Chondrocyte (in vitro differentiated cells): Measurements from ENCODE around the gene OR1M1. TPM values are rescaled to one million over a fixed set of nuclear protein-coding genes. Genes with fewer than 3 reads are reported as not detected.

Experiments used
- DNase-seq: peaks from one replicate; pipeline ENCODE4 v3.0.0; 2021; ENCODE audit warnings: mixed read lengths, low spot score
- H3K27ac Mint-ChIP-seq: one replicate; pipeline ENCODE4 v1.8.0; 2021; ENCODE audit warnings: mild to moderate bottlenecking, moderate library complexity, mixed read lengths; ENCODE audit not compliant: unreplicated experiment
- H3K27me3 Mint-ChIP-seq: 2 replicates; pipeline ENCODE4 v1.8.0; 2021; ENCODE audit warnings: low read depth, mixed read lengths
- H3K36me3 Mint-ChIP-seq: 2 replicates; pipeline ENCODE4 v1.8.0; 2021; ENCODE audit warnings: low read depth, mixed read lengths
- H3K4me1 Mint-ChIP-seq: 2 replicates; pipeline ENCODE4 v1.8.0; 2021; ENCODE audit warnings: low read depth, mild to moderate bottlenecking, mixed read lengths
- H3K4me3 Mint-ChIP-seq: one replicate; pipeline ENCODE4 v1.8.0; 2021; ENCODE audit warnings: mild to moderate bottlenecking, moderate library complexity, mixed read lengths; ENCODE audit not compliant: unreplicated experiment
- H3K9me3 Mint-ChIP-seq: 2 replicates; pipeline ENCODE4 v1.8.0; 2021; ENCODE audit warnings: low read depth, mixed read lengths
- CTCF ChIP-seq: fragments of 200-600 bp; sonication (generic); IDR thresholded peaks from 2 replicates; pipeline ENCODE4 v1.5.0; 2021; ENCODE audit warnings: antibody characterized with exemption, mild to moderate bottlenecking, moderate library complexity
- long read RNA-seq: library from polyadenylated mRNA; stranded (forward); transcript quantifications from one replicate; pipeline ENCODE4 v2.0.0, GENCODE V29; 2021
- total RNA-seq: library from RNA; stranded (reverse); gene quantifications from 3 replicates; pipeline ENCODE4 v1.2.1, GENCODE V29; 2021

Gene OR1M1
- total RNA-seq: not detected in 3 replicates
- long read RNA-seq: 0 reads

DNA sequence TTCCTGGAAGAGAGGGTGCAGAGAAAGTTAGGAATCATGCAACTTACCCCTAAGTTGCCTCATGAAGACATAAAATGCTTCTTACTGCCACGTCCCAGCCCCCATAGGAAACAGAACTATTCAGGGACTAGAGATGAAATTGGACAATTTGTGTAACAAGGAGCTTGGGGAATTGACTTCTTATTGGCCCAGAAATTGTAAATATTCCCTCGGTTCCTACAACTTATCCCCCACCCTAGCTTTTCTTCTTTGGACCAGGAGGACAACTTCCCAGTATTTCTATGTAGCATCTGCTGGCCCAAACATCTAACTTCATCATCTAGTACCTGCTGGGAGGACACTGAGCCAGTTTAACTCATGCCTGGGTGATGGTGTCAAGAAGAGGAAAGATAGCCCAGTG, at the start of gene OR1M1:
TSS of gene OR1M1 (plus strand) at position 301 of the 400 bp plus-strand sequence. CDS start 6,184 bp downstream, outside the sequence.
- H3K9me3 Mint-ChIP-seq: no peaks in the 10 kb centered on the region
- no peak within 1 kb of the TSS for H3K4me3 Mint-ChIP-seq
- no peaks in the 10 kb centered on the region for H3K4me1 Mint-ChIP-seq
- no peak for DNase-seq
- H3K27me3 Mint-ChIP-seq: peaks cover 17% of the 10 kb centered on the region
- H3K27ac Mint-ChIP-seq: no peak within 1 kb of the TSS
- no peaks in the 10 kb centered on the region for H3K36me3 Mint-ChIP-seq
- TF ChIP-seq CTCF: no peak

- DNase-seq: no peak
- no peak for TF ChIP-seq CTCF
- no peak overlapping the region for H3K27ac Mint-ChIP-seq
- H3K9me3 Mint-ChIP-seq: peaks cover 5% of the 10 kb centered on the region
- no peaks in the 10 kb centered on the region for H3K27me3 Mint-ChIP-seq
- no peak overlapping the region for H3K4me3 Mint-ChIP-seq
- no peaks in the 10 kb centered on the region for H3K36me3 Mint-ChIP-seq
- H3K4me1 Mint-ChIP-seq: no peaks in the 10 kb centered on the region
Observed at GRCh38 chr19:9037400-9038062, 49.3 kb upstream of the OR1M1 start.

DNA sequence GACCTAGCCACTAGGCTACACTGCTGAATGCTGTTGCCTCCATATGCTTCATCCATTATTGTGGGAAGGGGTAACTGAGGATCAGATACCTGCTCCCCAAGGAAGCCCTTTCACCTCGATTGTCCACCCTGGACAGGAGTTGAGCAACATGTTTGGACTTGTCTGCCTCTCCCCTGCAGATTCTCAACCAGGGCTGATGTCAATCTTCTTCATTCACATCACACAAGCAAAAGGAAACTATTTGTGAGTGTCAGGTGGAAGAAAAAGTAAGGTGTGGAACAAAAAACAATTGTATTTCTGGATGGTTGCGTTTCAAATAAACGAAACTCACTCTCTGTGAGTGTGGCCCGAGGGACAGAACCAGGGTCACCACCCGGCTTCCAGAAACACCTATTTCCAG, 47.1 kb upstream of the OR1M1 start:
- H3K27me3 Mint-ChIP-seq: no peaks in the 10 kb centered on the region
- H3K4me1 Mint-ChIP-seq: no peaks in the 10 kb centered on the region
- peaks cover 5% of the 10 kb centered on the region for H3K9me3 Mint-ChIP-seq
- no peak overlapping the region for H3K27ac Mint-ChIP-seq
- TF ChIP-seq CTCF: no peak
- no peak overlapping the region for H3K4me3 Mint-ChIP-seq
- H3K36me3 Mint-ChIP-seq: no peaks in the 10 kb centered on the region
- DNase-seq: no peak

DNA sequence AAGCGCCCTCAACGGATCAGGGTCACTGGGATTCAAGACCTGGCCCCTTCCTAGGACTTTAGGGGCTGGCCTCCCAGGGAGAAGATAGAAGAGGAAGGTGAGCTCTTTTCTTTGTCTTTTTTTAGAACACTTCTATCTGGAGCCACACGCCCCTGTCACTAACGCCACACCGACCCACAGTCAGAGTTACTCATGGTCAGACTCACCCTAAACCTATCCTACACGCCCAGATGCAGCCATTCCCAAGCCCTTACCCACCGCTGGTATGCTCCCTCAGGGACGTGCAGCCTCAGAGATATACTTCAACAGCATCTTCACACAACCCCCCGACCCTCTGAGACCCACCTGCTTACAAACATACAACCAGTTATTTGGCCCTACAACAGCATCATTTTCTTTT, 46.7 kb upstream of the OR1M1 start:
- H3K27ac Mint-ChIP-seq: no peak overlapping the region
- no peak for TF ChIP-seq CTCF
- no peaks in the 10 kb centered on the region for H3K27me3 Mint-ChIP-seq
- H3K4me1 Mint-ChIP-seq: no peaks in the 10 kb centered on the region
- peaks cover 5% of the 10 kb centered on the region for H3K9me3 Mint-ChIP-seq
- H3K4me3 Mint-ChIP-seq: no peak overlapping the region
- no peaks in the 10 kb centered on the region for H3K36me3 Mint-ChIP-seq
- no peak for DNase-seq

GRCh38 chr19:9041023-9041422, 45.8 kb upstream of the OR1M1 start:
- no peaks in the 10 kb centered on the region for H3K27me3 Mint-ChIP-seq
- no peak for TF ChIP-seq CTCF
- no peak overlapping the region for H3K27ac Mint-ChIP-seq
- no peaks in the 10 kb centered on the region for H3K4me1 Mint-ChIP-seq
- no peaks in the 10 kb centered on the region for H3K36me3 Mint-ChIP-seq
- no peak for DNase-seq
- H3K4me3 Mint-ChIP-seq: no peak overlapping the region
- peaks cover 6% of the 10 kb centered on the region for H3K9me3 Mint-ChIP-seq
